HG03439 (cell line): Measurements from ENCODE around the gene BAIAP3.

Source experiments
- ATAC-seq: cut with Tn5 transposase; IDR thresholded peaks from one replicate; pipeline ENCODE4 v1.9.1; 2021; ENCODE audit warnings: mild to moderate bottlenecking, moderate library complexity; ENCODE audit not compliant: unreplicated experiment

The BAIAP3 gene

DNA sequence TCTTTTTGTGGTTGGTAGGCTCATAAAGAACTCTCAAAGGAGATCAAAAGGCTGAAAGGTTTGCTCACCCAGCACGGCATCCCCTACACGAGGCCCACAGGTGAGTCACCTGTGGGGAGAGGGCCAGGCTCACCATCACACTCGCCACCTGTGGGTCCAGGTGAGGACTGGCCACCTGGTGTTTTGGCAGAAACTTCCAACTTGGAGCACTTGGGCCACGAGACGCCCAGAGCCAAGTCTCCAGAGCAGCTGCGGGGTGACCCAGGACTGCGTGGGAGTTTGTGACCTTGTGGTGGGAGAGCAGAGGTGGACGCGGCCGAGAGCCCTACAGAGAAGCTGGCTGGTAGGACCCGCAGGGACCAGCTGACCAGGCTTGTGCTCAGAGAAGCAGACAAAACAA, 29.4 kb downstream of the BAIAP3 start:
- no peak for ATAC-seq

DNA sequence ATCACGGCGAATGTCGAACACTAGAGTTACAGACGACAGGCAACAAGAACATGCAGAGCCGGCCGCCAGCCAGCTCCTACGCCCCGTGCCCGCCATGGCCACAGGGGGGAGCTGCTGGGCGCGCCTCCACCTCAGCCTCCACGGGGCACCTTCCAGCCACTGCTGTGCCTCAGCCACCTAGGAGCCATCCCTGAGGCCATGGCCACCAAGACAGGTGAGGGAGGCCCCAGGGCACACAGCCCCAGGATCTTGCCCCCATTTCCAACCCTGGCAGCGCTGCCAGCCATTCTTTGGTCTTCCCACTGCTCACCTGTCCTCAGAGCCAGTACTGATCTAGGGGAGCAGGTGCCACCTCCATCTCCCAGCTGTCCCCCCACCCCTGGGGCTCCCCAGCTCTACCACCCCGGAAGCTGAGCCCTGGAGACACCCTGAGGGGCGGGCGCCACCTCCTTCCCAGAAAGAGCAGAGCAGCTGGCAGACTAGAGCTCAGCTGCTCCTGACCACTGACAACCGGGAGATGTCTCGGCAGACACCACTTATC, 30.1 kb downstream of the BAIAP3 start:
- no peak for ATAC-seq

DNA sequence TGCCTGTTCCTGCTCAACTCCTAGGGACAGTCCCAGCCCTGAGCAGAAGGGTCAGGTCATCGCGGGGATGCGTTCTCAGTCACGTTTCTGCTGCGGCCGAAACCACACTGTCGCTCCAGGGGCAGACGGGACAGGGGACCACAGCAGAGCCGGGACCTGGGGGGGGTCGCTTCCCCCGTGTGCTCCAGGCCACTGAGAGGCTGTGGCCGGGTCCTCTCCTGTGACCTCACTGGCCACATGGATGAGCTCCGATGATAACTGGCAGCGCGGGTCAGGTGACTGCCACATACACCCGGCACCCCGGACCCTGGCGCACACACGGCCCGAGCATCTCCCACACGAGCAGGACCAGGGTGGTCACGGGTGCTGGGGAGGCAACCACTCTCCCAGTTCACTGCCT, 31.1 kb downstream of the BAIAP3 start:
- no peak for ATAC-seq

DNA sequence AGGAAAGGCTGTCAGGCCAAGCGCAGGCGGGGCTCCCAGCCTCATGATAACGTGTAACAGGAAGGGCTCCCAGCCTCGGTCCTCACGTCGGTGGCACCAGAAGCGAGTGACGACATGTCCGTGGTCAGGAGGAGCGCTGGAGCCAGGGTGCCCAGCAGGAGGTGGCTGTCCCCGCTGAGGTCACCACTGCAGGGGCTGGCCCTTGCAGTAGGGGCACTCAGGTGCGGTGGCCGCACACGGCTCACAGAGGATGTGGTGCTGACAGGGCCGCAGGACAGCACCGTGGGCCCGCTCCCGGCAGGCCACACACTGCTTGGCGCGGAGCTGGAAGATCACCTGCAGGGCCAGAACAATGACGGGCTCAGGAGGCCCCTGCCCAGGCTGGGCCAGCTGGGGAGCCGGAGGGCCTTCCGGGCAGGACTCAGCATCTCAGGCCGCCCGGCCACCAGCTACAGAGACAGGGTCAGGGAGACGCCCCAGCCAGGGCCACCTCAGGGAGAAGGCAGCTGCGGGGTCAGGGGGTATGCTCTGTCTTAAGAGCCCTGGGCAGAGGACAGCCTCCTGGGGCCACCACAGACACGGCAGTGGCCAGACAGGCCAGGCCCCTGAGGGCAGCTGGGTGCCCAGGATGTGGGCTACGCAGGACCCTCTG, 32.7 kb downstream of the BAIAP3 start:
- no peak for ATAC-seq

DNA sequence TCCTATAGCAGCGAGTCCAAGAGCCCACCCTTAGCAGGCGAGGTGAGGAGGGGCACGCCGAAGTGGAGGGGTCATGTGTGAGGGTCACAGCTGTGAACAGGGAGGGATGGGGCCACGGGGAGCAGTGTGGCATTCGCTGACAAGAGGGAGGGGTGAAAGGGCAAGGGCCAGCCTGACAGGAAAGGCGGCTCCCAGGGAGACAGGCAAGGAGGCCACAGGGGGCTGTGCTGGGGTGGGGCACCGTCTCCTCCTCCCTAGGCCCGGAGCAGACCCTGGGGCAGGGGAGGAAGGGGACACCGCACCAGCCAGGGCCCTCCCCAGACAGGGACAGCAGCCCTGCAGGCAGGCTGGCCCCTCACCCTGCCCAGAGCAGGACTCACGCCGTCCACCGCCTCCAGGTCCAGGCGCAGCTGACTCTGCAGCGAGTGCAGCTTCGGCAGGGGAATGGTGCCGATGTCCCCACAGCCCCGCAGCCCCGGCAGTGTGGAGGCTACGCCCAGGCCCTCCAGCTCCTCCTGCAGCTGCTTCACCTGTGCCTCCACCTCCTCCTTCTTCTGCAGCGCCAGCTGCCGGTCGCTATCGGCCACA, 33.4 kb downstream of the BAIAP3 start:
- no peak for ATAC-seq

DNA sequence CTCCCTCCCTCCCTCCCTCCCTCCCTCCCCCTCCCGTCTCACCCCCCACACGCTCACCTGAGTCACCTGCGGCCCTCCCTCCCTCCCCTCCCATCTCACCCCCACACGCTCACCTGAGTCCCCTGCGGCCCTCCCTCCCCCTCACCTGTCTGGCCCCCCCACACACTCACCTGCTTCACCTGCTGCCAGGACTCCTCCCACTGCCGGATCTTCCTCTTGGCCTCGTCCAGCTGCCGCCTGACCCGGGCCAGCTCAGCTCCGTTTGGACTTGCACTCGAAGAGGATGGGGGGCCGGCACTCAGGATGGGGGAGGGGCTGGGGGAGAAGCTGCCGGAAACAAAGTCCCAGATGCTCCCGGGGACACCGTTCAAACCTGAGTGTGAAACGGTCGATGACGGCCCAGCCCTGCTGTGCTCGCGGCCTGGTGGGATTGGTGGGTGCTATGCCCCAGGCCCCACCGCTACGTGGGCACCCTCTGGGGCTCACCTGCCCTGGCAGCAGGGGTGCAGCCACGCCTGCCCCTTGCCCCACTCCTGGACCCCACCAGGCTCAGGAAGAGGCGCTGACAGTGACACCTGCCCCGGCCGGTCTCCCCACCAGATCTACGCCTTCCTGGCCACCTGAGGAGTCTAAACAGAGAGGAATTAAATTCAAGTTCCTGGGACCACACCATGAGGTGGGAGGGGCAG, 34.2 kb downstream of the BAIAP3 start:
- no peak for ATAC-seq

DNA sequence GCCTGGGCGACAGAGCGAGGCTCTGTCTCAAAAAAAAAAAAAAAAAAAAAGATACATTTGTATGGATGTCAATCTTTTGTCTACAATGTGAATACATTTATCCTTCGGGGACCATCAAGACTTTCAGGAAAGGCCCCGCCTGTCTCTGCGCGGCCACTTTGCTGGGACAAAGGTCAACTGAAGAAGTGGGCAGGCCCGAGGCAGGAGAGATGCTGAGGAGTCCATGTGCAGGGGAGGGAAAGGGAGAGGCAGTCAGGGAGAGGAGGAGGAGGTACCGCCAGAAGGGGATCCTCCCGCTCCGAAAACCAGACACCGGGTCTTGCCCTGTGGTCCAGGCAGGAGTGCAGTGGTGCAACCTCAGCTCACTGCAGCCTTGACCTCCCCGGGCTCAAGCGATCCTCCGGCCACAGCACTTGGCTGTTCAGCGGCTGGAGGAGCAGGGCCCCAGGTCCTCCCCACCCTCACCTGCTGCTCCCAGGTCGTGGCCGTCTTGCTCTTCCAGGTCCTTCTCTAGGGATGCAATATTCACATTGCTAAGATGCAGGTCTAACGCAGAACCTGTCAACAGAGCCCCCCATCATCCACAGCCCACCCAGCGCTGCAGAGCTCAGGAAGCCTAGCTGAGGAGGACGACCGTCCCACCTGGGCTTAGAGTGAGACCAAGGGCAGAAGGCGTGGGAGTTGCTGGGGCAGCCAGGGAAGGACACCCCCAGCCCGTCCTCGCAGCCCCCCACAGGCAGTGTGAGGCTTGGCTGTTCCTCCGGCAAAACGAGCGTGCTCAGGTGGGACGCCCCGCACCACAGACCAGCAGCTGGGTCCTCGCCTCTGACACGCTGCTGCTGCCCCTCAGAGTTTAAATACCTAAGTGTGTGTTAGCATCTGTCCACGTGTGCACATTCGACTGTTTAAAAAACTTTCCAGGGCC, 37.9 kb downstream of the BAIAP3 start:
- ATAC-seq: no peak

DNA sequence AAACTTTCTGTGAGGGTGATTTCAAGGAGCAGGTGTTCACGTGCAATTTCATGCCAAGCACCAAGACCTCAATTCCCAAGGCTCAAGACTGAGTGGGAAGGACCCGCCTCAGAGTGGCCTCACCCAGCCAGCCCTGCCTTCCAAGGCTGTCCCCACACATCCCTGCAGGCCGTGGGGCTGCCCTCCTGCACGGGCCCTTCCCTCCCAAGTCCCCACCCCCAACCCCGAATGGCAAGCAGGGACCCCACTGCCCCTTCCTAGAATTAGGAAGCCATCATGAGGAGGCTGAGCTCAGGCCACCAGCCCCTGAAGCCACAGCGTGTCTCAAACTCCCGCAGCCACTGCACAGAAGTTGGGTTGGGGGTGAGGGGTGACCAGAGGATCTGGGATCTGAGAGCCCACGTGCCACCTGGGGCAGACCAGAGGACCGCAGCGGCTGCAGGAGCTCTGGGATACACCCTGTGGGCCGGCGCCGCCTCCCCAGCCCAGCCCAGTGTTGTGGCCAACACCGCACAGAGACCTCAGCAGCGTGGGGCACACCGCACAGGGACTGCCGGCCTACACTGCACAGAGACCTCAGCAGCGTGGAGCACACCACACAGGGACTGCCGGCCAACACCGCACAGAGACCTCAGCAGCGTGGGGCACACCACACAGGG, 39.0 kb downstream of the BAIAP3 start:
- ATAC-seq: no peak

DNA sequence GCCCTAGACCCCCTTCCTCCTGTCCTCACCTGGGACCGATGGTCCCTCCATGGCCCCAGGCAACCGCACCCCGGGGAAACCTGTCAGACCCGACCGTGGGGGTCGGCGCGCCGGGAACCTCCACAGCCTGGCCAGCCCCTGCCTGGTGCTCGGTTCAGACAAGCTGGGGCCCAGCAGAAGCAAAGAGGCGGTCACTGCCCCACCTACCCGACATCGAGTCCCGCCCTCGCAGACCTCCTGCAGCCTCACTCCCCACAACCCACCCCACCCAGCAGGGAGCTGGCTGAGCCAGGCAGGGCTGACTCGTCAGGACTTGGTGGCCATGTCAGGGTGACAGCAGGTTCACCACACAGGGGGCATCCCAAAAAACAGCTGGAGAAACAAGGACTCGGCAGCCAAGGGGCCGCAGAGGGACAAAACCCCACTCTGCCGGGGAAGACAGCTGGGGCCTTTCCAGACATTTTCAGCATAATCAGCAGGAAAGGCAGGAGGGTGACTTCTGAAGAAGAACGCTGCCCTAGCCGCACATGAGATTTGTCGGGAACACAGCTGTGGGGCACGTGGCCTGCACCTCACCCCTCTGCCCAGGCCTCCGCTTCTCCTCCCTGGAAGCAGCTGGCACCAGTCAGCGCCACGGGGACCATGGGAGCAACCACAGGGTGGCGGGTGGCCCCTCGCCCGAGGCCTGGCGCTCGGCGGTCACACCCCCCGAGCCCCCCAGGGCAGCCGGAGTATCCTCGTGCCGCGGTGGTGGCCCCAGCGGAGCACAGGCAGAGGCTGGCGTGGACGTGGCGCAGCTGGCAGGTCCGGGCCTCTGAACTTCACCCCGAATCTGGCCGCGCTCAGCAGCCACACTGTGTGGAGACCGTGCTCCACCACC, 41.2 kb downstream of the BAIAP3 start:
- no peak for ATAC-seq

DNA sequence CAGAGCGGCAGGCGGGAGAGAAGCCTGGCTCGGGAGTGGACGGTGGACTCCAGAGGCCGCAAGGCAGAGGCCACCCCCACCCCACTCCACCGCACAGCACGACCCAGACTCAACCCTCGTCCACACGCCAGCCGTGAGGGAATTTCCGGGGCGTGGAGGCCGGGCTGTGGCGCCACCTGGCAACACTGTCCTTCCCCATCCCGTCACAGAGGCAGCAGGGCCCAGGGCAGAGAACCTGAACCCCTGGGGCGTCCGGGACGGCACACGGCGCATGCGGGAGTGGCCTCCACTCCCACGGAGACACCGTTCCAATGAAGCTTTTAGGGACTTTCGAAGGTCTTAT, 41.8 kb downstream of the BAIAP3 start:
- no peak for ATAC-seq

DNA sequence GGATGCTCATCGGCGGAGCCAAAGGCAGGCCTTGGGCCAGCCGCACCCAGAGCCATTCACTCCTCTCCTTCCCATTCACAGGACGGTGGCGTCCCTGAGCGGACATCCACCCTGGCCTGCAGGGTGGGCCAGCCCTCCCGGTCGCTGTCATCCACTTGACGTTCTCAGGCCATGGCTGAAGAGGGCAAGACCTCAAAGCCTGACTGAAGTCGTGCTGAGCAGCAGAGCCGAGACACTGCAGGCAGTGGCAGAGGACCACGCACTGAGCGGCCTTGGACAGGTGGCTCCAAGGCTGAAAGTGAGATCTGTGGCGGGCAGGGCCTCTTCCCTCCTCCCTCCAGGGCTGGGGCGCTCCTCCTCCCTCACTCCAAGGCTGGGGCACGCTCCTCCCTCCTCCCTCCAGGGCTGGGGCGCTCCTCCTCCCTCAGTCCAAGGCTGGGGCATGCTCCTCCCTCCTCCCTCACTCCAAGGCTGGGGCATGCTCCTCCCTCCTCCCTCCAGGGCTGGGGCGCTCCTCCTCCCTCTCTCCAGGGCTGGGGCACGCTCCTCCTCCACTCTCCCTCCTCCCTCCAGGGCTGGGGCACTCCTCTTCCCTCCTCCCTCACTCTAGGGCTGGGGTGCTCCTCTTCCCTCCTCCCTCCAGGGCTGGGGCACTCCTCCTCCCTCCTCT, 42.4 kb downstream of the BAIAP3 start:
- no peak for ATAC-seq

DNA sequence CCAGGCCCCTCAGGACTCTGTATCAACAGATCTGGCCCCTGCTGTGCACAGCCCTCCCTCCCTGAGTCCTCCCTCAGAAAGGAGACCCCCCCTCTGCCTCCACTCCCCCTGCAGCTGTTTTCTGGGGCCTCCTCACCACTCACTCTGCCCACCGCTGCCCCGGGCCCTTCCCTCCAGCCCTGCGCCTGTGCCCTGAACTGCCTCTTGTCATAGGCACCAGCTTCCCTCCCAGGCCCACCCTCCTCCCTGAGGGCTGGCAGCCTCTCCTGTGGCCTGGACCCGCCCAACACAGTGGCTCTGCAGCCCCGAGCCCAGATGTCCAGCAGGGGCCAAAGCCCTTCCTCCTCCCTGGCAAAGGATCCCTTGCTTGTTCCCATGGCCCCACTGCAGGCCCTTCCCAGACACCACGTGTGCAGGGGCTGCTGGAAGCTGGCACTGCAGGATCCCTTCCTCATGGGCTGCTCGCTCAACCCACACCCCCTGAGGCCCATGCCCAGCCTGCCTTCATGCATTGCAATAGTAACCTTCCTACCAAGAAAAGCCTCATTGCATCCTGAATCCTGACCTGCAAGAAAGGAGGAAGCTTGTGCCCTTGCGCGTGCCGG, 44.1 kb downstream of the BAIAP3 start:
- ATAC-seq: no peak

DNA sequence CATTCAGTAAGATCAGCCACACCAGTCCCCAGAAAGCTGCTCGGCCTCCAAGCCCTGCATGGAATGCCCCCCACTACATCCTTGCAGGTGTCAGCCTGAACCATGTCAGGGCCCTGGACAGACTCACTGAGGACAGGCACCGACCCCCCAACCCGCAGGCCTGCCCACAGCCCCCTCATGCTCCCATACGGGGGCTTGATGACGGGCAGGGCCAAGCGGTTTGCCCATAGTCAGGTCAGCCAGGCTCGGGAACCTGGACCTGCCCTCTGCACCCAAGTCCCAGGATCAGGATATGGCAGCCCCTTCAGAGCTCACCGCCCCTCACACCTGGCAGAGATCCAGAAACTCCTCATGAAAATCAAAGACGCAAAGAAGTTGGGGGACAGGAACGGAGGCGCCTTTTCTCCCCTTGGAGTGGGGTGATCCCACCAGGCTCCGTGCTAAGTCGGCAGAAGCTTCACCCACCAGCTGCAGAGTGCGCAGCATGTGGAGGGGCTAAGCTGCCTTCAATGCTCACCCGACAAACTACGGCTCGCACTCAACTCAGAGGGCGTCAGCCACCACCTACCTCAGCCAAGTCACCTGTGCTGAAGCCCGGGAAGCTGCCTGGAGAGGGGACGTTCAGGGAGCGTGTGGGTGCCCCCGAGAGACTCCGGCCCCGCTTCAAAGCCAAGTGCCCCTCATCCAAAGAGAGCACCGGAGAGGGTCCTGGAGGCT, 44.8 kb downstream of the BAIAP3 start:
- ATAC-seq: no peak

DNA sequence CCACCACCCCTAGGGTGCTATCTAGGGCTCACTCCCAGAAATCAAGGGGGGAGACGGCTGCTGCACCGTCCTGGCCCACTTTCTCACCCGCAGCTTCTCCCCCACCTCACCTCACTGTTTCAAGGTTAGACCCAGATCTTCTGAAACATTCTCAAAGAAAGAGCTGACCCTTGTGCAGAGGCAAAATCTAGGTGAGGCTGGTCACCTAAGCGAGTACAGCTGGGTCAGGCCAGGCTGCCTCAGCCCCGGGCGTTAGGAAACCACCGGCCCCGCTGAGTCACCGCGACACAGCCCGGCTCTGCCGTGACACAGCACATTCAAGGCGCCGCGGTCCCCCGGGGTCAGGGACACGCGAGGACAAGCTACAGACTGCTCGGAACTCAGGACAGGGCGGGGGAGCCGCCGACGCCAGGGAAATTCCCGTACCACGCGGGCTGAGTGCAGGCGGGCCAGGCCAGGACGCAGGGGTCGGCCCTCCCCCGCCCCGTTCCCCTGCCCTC, 45.4 kb downstream of the BAIAP3 start:
- no peak for ATAC-seq

DNA sequence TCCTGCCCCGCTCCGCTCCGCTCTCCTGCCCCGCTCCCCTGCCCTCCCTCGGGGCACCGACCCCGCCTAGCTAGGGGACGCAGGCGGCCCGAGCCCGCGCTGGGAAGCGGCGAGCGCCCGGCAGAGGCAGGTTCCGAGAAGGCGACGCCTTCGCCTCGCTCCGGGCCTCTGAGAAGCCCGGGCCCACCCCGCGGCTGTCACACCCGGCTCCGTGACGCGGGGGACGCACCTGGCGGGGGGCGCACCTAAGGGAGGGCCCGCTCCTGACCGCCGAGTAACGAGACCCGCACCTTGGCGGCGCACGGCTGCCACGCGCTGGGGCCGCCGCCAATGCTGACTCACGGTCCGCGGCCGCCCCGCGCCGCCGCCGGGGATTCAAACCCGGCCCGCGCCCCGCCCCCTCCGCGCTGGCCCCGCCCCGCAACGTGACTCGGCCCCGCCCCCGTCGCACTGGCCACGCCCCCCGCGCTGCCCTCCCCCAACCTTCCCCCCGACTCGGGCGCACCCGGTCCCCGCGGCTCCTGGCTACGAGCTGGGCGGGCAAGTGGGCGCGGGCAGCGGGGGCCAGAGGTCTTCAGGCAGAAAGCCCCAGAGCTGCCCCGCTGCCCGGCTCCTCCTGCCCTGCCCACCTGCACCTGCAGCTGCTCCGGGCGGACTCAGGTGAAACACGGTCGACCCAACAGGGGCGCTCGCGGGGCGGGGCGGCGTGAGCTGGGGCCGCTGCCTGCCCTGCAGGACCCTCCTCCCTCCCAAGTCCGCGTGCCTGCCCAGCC, 46.0 kb downstream of the BAIAP3 start:
- ATAC-seq: no peak

DNA sequence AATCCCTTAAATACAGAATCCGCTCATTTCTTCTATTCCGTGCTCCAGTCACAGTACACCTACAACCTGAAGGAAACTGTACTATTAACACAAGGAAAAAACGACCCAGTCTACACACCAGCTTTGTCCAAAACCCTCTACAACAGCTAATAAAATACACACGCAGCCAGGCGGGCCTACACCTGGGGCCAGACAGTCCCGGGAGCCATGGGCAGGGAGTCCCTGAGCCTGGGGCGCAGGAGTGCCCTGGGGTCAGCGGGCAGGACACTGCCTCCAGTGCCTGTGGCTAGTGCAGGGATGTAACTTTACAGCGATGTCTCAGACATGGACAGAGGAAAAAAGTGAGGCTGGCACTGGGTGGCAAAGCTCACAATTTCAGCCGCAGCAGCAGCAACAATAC, 46.8 kb downstream of the BAIAP3 start:
- ATAC-seq: no peak
